Left kidney (tissue), 2 donors: ENCODE results near the gene DOCK4. TPM values are rescaled to one million over a fixed set of nuclear protein-coding genes. Genes with fewer than 3 reads are reported as not detected.
"Not testable (repeated sequence)": the region's sequence is repeated elsewhere in the genome, so short reads cannot be mapped to it uniquely, and the experiment has no call there.

Experiments
- DNase-seq: peaks from one replicate; pipeline ENCODE4 v3.0.0-alpha.2; 2013
- polyA plus RNA-seq: library from polyadenylated mRNA; unstranded; fragments of 120-200 nt; gene quantifications from one replicate; pipeline ENCODE4 v1.2.1, GENCODE V29; 2013; ENCODE audit not compliant: insufficient read length

DOCK4 gene
- polyA plus RNA-seq, 1 donor, result 30.4 TPM

GRCh38 chr7:112132051-112132694, 74.0 kb downstream of the DOCK4 start:
- peak; percentile 42 for DNase-seq

GRCh38 chr7:112130729-112131410, 75.3 kb downstream of the DOCK4 start:
- DNase-seq, result peak; percentile 47

- no peak for DNase-seq
These were observed 76.4 kb downstream of the DOCK4 start for GRCh38 chr7:112129655-112130323.

GRCh38 chr7:112128461-112129425, 77.5 kb downstream of the DOCK4 start:
- DNase-seq, result not testable (repeated sequence)

- not testable (repeated sequence) for DNase-seq
These were observed 78.2 kb downstream of the DOCK4 start for GRCh38 chr7:112128041-112128440.

DNA sequence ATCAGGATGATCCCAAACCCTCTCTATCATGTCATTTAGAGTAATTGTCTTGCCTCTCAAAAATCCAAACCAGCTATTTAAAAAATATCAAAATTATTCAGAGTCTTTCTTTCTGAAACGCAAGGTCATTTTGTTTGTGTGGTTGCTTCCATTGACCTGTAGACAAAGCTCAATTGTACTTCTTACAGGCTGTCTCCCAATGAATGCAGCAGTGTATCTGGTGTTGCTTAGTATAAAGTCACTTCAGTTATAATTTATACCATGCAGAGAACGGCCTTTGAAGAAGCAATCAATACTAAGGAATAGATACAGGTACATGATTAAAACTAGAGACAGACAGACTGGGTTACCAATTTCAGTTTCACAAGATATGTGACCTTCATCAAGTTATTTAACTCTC, 80.9 kb downstream of the DOCK4 start:
- no peak for DNase-seq

GRCh38 chr7:112124061-112124766, 82.0 kb downstream of the DOCK4 start:
- no peak for DNase-seq

DNA sequence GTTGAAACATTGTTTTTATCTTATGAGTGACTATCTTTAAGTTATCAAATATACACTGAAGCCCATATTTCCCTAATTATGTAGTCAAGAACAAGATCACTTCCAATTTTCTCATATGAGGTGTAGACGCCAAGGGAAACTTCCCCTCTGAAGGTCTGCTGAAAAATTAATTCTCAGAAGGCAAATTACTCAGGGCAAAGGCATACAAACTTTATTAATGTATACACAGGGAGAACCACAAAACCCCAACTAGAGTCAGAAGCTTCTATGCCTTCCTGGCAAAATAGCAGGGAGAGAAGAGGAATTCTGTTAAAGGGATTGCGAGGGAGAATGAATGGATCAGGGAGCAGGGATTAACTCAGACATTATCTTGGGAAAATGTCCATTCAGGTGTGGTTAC, 83.4 kb downstream of the DOCK4 start:
- DNase-seq, result no peak

DNA sequence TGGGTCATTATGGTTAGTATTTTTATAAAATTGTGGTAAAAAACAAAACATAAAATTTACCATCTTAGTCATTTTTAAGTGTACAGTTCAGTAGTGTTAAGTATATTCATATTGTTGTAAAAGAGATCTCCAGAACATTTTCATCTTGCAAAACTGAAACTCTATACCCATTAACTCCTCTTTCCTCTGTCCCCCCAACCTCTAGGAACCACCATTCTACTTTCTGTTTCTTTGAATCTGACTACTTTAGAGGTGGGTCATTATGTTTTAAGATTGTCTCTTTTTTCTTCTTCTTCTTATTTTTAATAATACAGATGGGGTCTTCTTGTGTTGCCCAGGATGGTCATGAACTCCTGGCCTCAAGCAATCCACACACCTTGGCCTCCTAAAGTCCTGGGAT, 84.1 kb downstream of the DOCK4 start:
- no peak for DNase-seq

DNA sequence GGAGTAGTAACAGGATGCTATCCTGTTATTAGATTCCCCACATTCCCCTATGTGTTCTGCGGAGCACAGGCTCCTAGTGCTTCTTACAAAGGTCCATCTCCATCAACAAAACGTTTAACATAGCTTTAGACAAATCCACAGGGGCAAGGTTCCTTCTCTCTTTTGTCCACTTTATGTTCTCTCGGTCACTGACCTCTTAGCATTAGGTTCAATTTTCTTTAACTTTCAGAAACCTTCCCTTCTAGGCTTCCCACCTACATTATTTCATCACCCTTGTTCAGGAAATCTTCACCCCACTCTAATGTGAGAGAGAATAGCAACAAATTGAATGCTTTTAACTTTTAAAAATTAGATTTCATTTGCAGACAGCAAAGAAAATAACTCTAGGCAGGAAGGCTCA, 84.9 kb downstream of the DOCK4 start:
- no peak for DNase-seq

DNA sequence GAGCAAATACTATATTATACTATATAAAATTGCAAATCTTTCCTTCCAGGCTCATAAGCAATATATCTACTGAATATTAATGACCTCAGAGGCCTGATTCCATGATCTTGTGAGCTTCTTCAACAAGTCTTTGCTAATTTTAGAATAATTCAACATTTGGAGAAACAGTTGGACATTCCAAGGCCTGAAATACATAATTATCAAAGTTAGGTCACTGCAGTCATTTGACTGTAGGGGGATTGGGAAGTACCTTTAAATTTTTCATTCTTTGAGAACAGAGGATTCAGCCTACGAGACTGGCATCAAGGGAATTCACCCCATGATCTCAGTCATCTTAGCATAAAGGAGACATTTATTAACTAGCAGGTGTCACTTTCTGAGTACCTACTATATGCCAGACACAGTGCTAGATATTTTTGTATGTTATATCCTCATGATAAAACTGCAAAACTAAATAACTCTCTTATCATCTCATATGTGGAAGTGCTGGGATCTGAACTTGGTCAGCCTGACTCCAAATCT, 85.4 kb downstream of the DOCK4 start:
- DNase-seq, result no peak

DNA sequence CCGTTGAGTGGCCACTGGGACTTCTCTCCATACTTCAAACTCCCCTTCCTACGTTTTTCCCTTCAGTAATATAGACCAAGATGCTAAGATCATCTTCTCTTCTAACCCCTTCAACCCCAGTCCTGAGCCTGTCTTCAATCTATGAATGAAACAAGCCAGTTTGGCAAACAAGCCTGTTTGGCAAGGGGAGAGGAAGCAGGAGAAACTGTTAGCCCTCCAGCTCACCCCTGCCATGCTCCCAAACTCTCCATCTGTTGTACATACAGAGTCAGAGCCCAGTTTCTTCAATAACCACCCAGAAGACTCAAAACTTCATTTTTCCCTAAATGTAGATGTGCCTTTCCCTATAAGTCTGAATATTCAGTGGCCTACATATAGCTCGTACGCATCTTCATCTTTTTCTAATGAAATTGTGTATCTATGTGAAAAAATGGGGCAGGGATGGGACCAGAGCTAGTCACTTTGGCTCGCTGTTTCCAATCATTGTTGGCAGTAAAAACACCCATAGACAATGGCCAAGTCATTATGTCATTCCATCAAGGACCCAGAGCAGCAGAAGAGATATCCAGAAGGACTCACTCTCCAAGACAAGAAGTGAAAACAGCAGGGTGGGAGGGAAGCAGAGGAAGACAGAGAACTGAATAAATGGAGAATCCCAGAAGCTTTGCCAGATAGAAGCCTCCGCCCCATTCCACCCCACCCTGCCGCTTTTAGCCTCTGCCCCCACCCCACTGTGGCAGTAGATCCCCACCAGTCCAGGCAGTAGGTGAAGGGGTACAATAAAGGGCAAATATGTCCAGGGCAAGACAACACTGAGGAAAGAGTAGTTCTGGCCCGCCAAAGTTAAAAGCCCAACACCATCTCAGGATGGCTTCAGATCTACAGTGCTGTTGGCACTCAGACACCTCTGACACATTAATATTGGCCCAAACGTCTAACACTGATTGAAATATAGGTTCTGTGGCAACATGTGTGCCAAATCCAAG, 87.3 kb downstream of the DOCK4 start:
- no peak for DNase-seq

DNA sequence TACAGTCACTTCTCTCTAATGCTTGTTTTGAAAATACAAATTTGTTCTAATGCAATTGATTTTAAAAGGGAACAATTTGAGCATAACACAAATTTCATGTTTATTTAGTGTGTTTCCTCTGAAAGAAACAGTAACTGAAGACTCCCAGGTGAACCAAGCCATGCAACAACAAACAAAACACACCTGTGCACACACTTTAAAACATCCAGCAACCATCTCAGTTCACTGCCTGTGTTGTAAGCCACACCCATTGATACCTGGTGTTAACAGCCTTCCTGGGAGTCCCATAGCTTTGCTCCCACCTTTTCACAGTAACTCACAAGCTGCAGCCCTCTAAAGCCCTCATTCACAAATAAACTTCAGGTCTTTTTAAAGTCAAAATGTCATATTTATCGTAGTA, 89.3 kb downstream of the DOCK4 start:
- DNase-seq, result no peak

GRCh38 chr7:112116358-112116757, 89.8 kb downstream of the DOCK4 start:
- no peak for DNase-seq

DNA sequence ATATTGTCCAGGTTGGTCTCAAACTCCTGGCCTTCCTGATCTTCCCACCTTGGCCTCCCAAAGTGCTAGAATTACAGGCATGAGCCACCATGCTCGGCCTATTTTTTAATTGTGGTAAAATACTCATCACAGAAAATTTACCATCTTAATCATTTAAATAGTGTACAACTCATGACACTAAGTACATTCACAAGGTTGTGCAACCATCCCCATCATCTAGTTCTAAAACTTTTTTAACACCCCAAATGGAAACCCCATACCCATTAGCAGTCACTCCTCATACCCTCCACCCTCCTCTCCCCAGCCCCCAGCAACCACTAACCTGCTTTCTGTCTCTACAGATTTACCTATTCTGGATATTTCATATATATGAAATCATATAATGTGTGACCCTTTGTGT, 90.3 kb downstream of the DOCK4 start:
- no peak for DNase-seq

GRCh38 chr7:112113913-112114575, 92.2 kb downstream of the DOCK4 start:
- DNase-seq, result no peak

- no peak for DNase-seq
These were observed 93.4 kb downstream of the DOCK4 start for GRCh38 chr7:112112822-112113255.

- DNase-seq, result no peak
These were observed 95.5 kb downstream of the DOCK4 start for GRCh38 chr7:112110651-112111050.

DNA sequence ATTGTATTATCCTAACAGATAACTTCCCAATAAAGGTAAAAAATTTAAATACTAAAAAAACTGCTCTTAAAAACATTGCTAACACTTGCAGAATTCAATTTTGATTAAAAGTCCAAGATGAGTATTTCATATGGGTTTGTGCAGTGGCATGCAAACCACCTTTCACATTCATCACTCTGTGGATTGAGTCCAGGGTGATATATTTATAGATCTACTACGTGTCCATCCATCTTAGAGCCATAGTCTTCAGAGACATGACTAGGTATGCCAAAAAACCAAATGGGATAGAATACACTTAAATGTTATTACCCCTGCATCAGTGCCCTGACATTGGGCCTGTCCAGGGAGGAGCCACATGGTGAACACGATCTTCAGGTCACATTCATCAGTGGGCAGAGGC, 96.0 kb downstream of the DOCK4 start:
- no peak for DNase-seq
